Activated B cell treated with CpG ODN at 0.5 μM for 24 hours (primary cell): ENCODE measurements around the gene CACTIN. TPM values are rescaled to one million over a fixed set of nuclear protein-coding genes. Genes with fewer than 3 reads are reported as not detected.

Experiments used
- ATAC-seq: fragments of 200-7000 bp; cut with Tn5 transposase; one replicate; pipeline ENCODE4 v1.10.0; 2021; ENCODE audit warnings: low read depth, mild to moderate bottlenecking, moderate library complexity
- CTCF ChIA-PET: fragments of 350-600 bp; sonication (Branson Sonifier 250); formaldehyde crosslinking; loops from one replicate; lab custom pipeline; 2021; ENCODE audit warnings: antibody characterized with exemption; lab: Charles Lee
- POLR2A ChIA-PET: fragments of 350-600 bp; sonication (Branson Sonifier 250); formaldehyde crosslinking; loops from one replicate; lab custom pipeline; 2021; ENCODE audit warnings: antibody characterized with exemption; lab: Charles Lee
- DNase-seq: peaks from one replicate; pipeline ENCODE4 v3.0.0; 2022
- H3K27ac Mint-ChIP-seq: one replicate; pipeline ENCODE4 v1.8.0; 2020; ENCODE audit warnings: mixed read lengths
- H3K27me3 Mint-ChIP-seq: one replicate; pipeline ENCODE4 v1.8.0; 2021; ENCODE audit warnings: mixed read lengths
- H3K36me3 Mint-ChIP-seq: one replicate; pipeline ENCODE4 v1.8.0; 2021; ENCODE audit warnings: low read depth, mixed read lengths
- H3K4me1 Mint-ChIP-seq: one replicate; pipeline ENCODE4 v1.8.0; 2021; ENCODE audit warnings: mixed read lengths
- H3K4me3 Mint-ChIP-seq: one replicate; pipeline ENCODE4 v1.8.0; 2020; ENCODE audit warnings: mild to moderate bottlenecking, mixed read lengths
- H3K9me3 Mint-ChIP-seq: one replicate; pipeline ENCODE4 v1.8.0; 2020; ENCODE audit warnings: mixed read lengths
- intact Hi-C: fragments of 100-400 bp; cut with micrococcal nuclease; formaldehyde crosslinking; loops from one replicate; pipeline ENCODE4 v1.15.1; 2024
- total RNA-seq: library from RNA; stranded (reverse); gene quantifications from 2 replicates; pipeline ENCODE4 v1.2.3, GENCODE V29; 2022
- TF ChIP-seq, protein P1 (sequence below): fragments of 200-600 bp; IDR thresholded peaks from one replicate; pipeline ENCODE4 v1.8.0; 2022; ENCODE audit warnings: antibody characterized with exemption, mild to moderate bottlenecking

The CACTIN gene
- total RNA-seq, 1 donor from 2014 or later = 48.1 TPM

DNA sequence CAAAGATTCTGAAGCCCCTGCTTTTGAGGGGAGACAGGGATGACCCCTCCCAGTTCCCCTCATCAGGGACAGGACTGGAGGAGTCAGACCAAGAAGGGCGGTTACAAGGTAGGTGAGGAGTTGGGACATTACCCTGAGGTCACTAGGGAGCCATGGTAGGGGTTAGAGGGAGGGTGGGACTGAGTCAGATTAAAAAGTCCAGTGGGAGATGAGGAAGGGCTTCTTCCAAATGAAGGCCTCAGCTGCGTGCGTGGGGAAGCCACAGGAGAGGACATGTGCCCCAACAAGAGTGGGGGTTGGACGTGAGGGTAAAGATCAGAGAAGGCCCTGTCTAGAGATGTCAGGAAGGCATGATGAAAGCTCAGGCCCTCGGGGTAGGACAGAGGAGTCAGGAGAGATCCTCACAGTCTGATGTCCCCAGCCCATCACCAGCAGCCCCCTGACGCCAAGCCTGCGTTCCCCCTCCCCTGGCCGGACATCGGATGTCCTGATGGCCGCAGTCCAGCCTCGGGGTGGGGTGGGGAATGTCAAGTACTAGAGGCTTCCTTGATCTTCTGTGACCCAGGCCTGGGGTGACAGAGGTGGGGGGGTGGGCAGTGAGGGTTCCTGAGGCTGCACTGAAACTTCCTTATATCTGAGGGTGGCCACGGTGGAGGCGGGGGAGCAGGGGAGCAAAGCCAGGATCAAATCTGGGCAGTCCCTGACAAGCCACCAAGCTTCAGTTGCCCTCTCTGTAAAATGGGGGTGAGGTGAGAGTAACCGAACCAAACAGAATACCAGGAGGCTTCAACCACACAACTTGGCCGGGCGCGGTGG, 62.7 kb downstream of the CACTIN start:
- ATAC-seq (no peak), DNase-seq (no peak)
- Mint-ChIP-seq H3K9me3 (no peaks in the 10 kb centered on the region), H3K36me3 (no peaks in the 10 kb centered on the region), H3K4me1 (peaks cover 7% of the 10 kb centered on the region), H3K27me3 (no peaks in the 10 kb centered on the region), H3K4me3 (no peak overlapping the region), H3K27ac (no peak overlapping the region)
- POLR2A ChIA-PET = no interaction called here
- intact Hi-C loops = no loop called here
- CTCF ChIA-PET = no interaction called here
- TF ChIP-seq, protein P1, sequence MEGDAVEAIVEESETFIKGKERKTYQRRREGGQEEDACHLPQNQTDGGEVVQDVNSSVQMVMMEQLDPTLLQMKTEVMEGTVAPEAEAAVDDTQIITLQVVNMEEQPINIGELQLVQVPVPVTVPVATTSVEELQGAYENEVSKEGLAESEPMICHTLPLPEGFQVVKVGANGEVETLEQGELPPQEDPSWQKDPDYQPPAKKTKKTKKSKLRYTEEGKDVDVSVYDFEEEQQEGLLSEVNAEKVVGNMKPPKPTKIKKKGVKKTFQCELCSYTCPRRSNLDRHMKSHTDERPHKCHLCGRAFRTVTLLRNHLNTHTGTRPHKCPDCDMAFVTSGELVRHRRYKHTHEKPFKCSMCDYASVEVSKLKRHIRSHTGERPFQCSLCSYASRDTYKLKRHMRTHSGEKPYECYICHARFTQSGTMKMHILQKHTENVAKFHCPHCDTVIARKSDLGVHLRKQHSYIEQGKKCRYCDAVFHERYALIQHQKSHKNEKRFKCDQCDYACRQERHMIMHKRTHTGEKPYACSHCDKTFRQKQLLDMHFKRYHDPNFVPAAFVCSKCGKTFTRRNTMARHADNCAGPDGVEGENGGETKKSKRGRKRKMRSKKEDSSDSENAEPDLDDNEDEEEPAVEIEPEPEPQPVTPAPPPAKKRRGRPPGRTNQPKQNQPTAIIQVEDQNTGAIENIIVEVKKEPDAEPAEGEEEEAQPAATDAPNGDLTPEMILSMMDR = no peak

Other genes with a start within 250 kb of the CACTIN start
- gene SMIM24, start 146.3 kb downstream of the CACTIN start, total RNA-seq = 0.34 TPM in 1 of 2 replicates, not detected in the other
- not detected in 2 replicates for gene SMIM44, start 143.3 kb downstream of the CACTIN start, total RNA-seq
- 12.8 and 13.6 TPM in 2 replicates for gene DOHH, start 126.1 kb downstream of the CACTIN start, total RNA-seq
- gene FZR1, start 120.5 kb downstream of the CACTIN start, total RNA-seq = 53.5 and 66.0 TPM in 2 replicates
- 7.1 and 8.1 TPM in 2 replicates for gene TEKTIP1, start 87.6 kb downstream of the CACTIN start, total RNA-seq
- 59.2 and 76.9 TPM in 2 replicates for gene MFSD12, start 69.2 kb downstream of the CACTIN start, total RNA-seq
- 46.0 and 51.0 TPM in 2 replicates for gene HMG20B, start 53.8 kb downstream of the CACTIN start, total RNA-seq
- 0.24 and 0.29 TPM in 2 replicates for gene GIPC3, start 41.3 kb downstream of the CACTIN start, total RNA-seq
- gene TBXA2R, start 19.9 kb downstream of the CACTIN start, total RNA-seq = 0.39 and 0.47 TPM in 2 replicates
- 28.3 and 31.1 TPM in 2 replicates for gene PIP5K1C, start 73.7 kb upstream of the CACTIN start, total RNA-seq
- 0.86 and 1.7 TPM in 2 replicates for gene TJP3, start 81.6 kb upstream of the CACTIN start, total RNA-seq
- gene APBA3, start 134.9 kb upstream of the CACTIN start, total RNA-seq = 42.6 and 51.2 TPM in 2 replicates
- 81.2 and 90.0 TPM in 2 replicates for gene MRPL54, start 135.9 kb upstream of the CACTIN start, total RNA-seq
- gene RAX2, start 145.4 kb upstream of the CACTIN start, total RNA-seq = not detected in 2 replicates
- gene MATK, start 159.6 kb upstream of the CACTIN start, total RNA-seq = 4.0 and 4.8 TPM in 2 replicates
- 0.31 and 0.34 TPM in 2 replicates for gene ZFR2, start 242.2 kb upstream of the CACTIN start, total RNA-seq